K562 (cell line): ENCODE results near the gene SFR1. TPM values are rescaled to one million over a fixed set of nuclear protein-coding genes. Genes with fewer than 3 reads are reported as not detected.

Source experiments
- ATAC-seq: fragments of 200-7000 bp; cut with Tn5 transposase; 3 replicates; pipeline ENCODE4 v1.9.1; 2020; ENCODE audit warnings: moderate library complexity
- BruUV-seq: library from RNA; stranded (reverse); fragments of 400-500 nt; replicated peaks from 2 replicates; lab custom pipeline; 2021; lab: Mats Ljungman, UMichigan
- CTCF ChIA-PET: fragments of 300-600 bp; formaldehyde crosslinking; extraction: SDS; loops from one replicate; lab custom pipeline; 2021; ENCODE audit warnings: low intra/inter-chr PET ratio; lab: Yijun Ruan, JAX
- POLR2A ChIA-PET: fragments of 300-600, 350-650 bp; sonication (Branson Sonifier 250); formaldehyde crosslinking; extraction: SDS; loops from one replicate; lab custom pipeline; 2021; ENCODE audit warnings: antibody characterized with exemption, inconsistent platforms; lab: Yijun Ruan, JAX
- DNase-seq, 4 experiments: peaks; one replicate each; pipeline versions ENCODE4 v3.0.0 to v3.0.0-alpha.2; 2011 to 2018; ENCODE audit warnings: low spot score in 3 of 4, mixed read lengths in 3 of 4; ENCODE audit errors: extremely low read depth in 1 of 4
- FAIRE-seq: peaks from 2 replicates; lab custom pipeline; 2011; peaks lifted over from hg19 to GRCh38; lab: Jason Lieb, UNC
- H2AFZ ChIP-seq: 2 replicates; pipeline ENCODE4 v1.6.0; 2011; ENCODE audit warnings: low read depth, low read length, control low read depth, inconsistent platforms
- H3K27ac ChIP-seq: fragments of 200-600 bp; 3 replicates; pipeline ENCODE4 v1.8.0; 2011; ENCODE audit warnings: low read depth, mild to moderate bottlenecking, control low read depth, inconsistent platforms, low read length, moderate library complexity, mixed read lengths; ENCODE audit errors: extremely low read depth
- H3K27me3 ChIP-seq, 2 experiments: fragments of 300-600 bp in 1 of 2; 2 replicates in 1 of 2; 3 replicates in 1 of 2; pipeline versions ENCODE4 v1.6.0 to v1.8.0; 2011; ENCODE audit warnings: inconsistent platforms in 2 of 2, low read length in 2 of 2, mild to moderate bottlenecking in 1 of 2, mixed read lengths in 1 of 2, moderate library complexity in 1 of 2; ENCODE audit not compliant: control insufficient read depth in 2 of 2, insufficient read depth in 2 of 2
- H3K36me3 ChIP-seq: fragments of 300-600 bp; 3 replicates; pipeline ENCODE4 v1.8.0; 2011; ENCODE audit warnings: mild to moderate bottlenecking, low read length, inconsistent platforms; ENCODE audit not compliant: control insufficient read depth, insufficient read depth
- H3K4me1 ChIP-seq, 2 experiments: fragments of 200-600 bp in 1 of 2; replicated peaks in 1 of 2; 2 replicates in 1 of 2; 3 replicates in 1 of 2; pipeline versions ENCODE4 v1.5.1 to v1.8.0; 2011; ENCODE audit warnings: inconsistent platforms in 2 of 2, low read length in 2 of 2, mild to moderate bottlenecking in 1 of 2, mixed read lengths in 1 of 2, moderate library complexity in 1 of 2; ENCODE audit not compliant: control insufficient read depth in 2 of 2, insufficient read depth in 2 of 2
- H3K4me2 ChIP-seq: 2 replicates; pipeline ENCODE4 v1.6.1; 2011; ENCODE audit warnings: low read length, control low read depth, inconsistent platforms, mixed read lengths; ENCODE audit not compliant: insufficient read depth
- H3K4me3 ChIP-seq: fragments of 200-600 bp; sonication (generic), shearing (Covaris generic); 2 replicates; pipeline ENCODE4 v1.5.1; 2016; ENCODE audit warnings: control low read depth, inconsistent platforms
- H3K79me2 ChIP-seq: fragments of 200-600 bp; 3 replicates; pipeline ENCODE4 v1.8.0; 2011; ENCODE audit warnings: low read length, inconsistent platforms; ENCODE audit not compliant: control insufficient read depth, insufficient read depth
- H3K9ac ChIP-seq, 2 experiments: 2 replicates each; pipeline versions ENCODE4 v1.6.0 to v1.6.1; 2011; ENCODE audit warnings: low read depth in 2 of 2, low read length in 2 of 2, control low read depth in 1 of 2, inconsistent platforms in 1 of 2, mild to moderate bottlenecking in 1 of 2, mixed read lengths in 1 of 2; ENCODE audit not compliant: insufficient read depth in 1 of 2
- H3K9me1 ChIP-seq: one replicate; pipeline ENCODE4 v1.6.0; 2011; ENCODE audit warnings: inconsistent platforms, mild to moderate bottlenecking, low read length, moderate library complexity; ENCODE audit not compliant: control insufficient read depth, insufficient read depth
- H3K9me3 ChIP-seq: replicated peaks from 2 replicates; pipeline ENCODE4 v1.5.1; 2011; ENCODE audit warnings: low read depth, low read length, inconsistent platforms; ENCODE audit not compliant: control insufficient read depth, insufficient read depth
- H4K20me1 ChIP-seq: replicated peaks from 2 replicates; pipeline ENCODE4 v1.6.1; 2011; ENCODE audit warnings: low read length, inconsistent platforms, mixed read lengths; ENCODE audit not compliant: control insufficient read depth, insufficient read depth
- BRD9 ChIP-seq: fragments of 450-650 bp; IDR thresholded peaks from 2 replicates; pipeline ENCODE4 v1.6.1; 2018; ENCODE audit warnings: low read depth; ENCODE audit not compliant: partially characterized antibody
- E2F3 ChIP-seq: fragments of 250-450 bp; sonication (Bioruptor Pico); IDR thresholded peaks from 2 replicates; pipeline ENCODE4 v1.4.0; 2020; ENCODE audit warnings: mild to moderate bottlenecking
- KDM1A ChIP-seq, 2 experiments: fragments of 450-650 bp; IDR thresholded peaks; 2 replicates each; pipeline ENCODE4 v1.6.1; 2016; ENCODE audit warnings: mild to moderate bottlenecking in 2 of 2
- MCM2 ChIP-seq: fragments of 450-650 bp; IDR thresholded peaks from 2 replicates; pipeline ENCODE4 v1.6.1; 2017; ENCODE audit warnings: low read depth, mild to moderate bottlenecking
- TBL1XR1 ChIP-seq, 2 experiments: IDR thresholded peaks; 2 replicates each; pipeline ENCODE4 v1.6.1; 2012; ENCODE audit warnings: improper control_type of control experiment in 2 of 2, low read length in 2 of 2, mild to moderate bottlenecking in 1 of 2
- ZNF23 ChIP-seq: fragments of 250-450 bp; sonication (Bioruptor Pico); IDR thresholded peaks from 2 replicates; pipeline ENCODE4 v1.4.0; 2020; ENCODE audit warnings: mild to moderate bottlenecking
- ZNF407 ChIP-seq: fragments of 450-650 bp; IDR thresholded peaks from 2 replicates; pipeline ENCODE4 v1.6.1; 2016; ENCODE audit warnings: low read depth
- ZNF583 ChIP-seq: fragments of 250-450 bp; sonication (Bioruptor Pico); IDR thresholded peaks from 2 replicates; pipeline ENCODE4 v1.4.0; 2020
- ZNF785 ChIP-seq: fragments of 250-450 bp; sonication (Bioruptor Pico); IDR thresholded peaks from 2 replicates; pipeline ENCODE4 v1.4.0; 2020; ENCODE audit warnings: mild to moderate bottlenecking
- in situ Hi-C: fragments of 300-500 bp; cut with MboI; formaldehyde crosslinking; loops from 4 replicates; pipeline ENCODE4 v1.15.0; 2018; ENCODE audit warnings: inconsistent platforms, mixed read lengths
- intact Hi-C: fragments of 100-400 bp; cut with micrococcal nuclease; formaldehyde crosslinking; loops from 2 replicates; pipeline ENCODE4 v1.14.2; 2022
- polyA plus RNA-seq, 8 experiments: library from polyadenylated mRNA; depleted of rRNA in 4 of 8; stranded (reverse) in 5 of 8; unstranded in 3 of 8; fragments of >200 nt; fragmentation: Nextera tagmentation in 2 of 8; fragmentation: Illumina TruSeq in 1 of 8; extraction: Ambion mirVana in 2 of 8; extraction: Trizol in 1 of 8; gene quantifications; 2 replicates each; pipeline versions ENCODE4 v1.2.1 to v1.2.3, GENCODE V29; 2011 to 2014; ENCODE audit warnings: inconsistent platforms in 1 of 8, missing spikeins in 1 of 8
- total RNA-seq, 7 experiments: library from RNA; depleted of rRNA in 6 of 7; stranded (reverse); fragments of >200 nt in 6 of 7; fragmentation: Illumina TruSeq in 2 of 7; extraction: Trizol in 2 of 7; gene quantifications; 2 replicates each; pipeline versions ENCODE4 v1.2.1 to v1.2.3, GENCODE V29; 2011 to 2021; ENCODE audit warnings: low replicate concordance in 1 of 7
- TF ChIP-seq, protein P1 (sequence below): sonication (generic); formaldehyde crosslinking; IDR thresholded peaks from 2 replicates; pipeline ENCODE4 v1.8.1; 2023; ENCODE audit warnings: mild to moderate bottlenecking, missing genetic modification reagents, moderate library complexity
- TF ChIP-seq, protein P2 (sequence below): fragments of 250-450 bp; sonication (Bioruptor Pico); IDR thresholded peaks from 2 replicates; pipeline ENCODE4 v1.9.0; 2021; ENCODE audit warnings: mild to moderate bottlenecking, inconsistent platforms

SFR1 gene
- total and polyA plus RNA-seq, 9 of the 15 experiments (the other 6 are each of a cell fraction or from before 2014, with no cell fraction given): 4.3 to 18.7 (median 9.1) TPM

- TF ChIP-seq, protein P1, sequence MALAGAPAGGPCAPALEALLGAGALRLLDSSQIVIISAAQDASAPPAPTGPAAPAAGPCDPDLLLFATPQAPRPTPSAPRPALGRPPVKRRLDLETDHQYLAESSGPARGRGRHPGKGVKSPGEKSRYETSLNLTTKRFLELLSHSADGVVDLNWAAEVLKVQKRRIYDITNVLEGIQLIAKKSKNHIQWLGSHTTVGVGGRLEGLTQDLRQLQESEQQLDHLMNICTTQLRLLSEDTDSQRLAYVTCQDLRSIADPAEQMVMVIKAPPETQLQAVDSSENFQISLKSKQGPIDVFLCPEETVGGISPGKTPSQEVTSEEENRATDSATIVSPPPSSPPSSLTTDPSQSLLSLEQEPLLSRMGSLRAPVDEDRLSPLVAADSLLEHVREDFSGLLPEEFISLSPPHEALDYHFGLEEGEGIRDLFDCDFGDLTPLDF: no peak
- TF ChIP-seq MCM2: no peak
- no peak for TF ChIP-seq ZNF785 (CRISPR knock-in tag)
These were observed 24.9 kb downstream of the SFR1 start (continued) for GRCh38 chr10:104146882-104147281.

DNA sequence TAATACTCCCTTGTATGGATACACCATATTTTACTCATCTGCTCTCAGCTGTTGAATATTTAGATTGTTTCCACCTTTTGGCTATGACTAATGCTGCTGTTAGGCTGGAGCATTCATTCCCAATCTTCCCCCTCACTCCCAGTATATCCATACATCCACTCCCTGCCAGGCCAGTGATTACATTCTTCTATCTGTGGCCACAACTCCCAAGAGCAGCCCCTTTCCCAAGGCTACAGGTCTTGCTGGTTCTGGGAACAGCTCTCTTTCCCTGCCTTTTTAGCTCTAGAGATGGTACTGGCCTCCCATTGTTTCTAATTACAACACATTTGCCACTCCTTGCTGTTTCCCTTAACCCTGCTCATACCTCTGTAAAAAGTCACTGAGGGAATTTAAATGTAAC lies 28.2 kb downstream of the SFR1 start:
- in situ Hi-C loops: no loop called here
- no peak for FAIRE-seq
- BruUV-seq: no TSS peak
- no peaks in the 10 kb centered on the region for H3K9me1 ChIP-seq
- no peak for ATAC-seq
- peaks cover 0 to 5% of the 10 kb centered on the region in 2 experiments; a peak in 1 of 5 replicates for H3K27me3 ChIP-seq
- no peak overlapping the region for H3K4me2 ChIP-seq
- H3K4me3 ChIP-seq: no peak overlapping the region
- ChIA-PET CTCF (no interaction called here), POLR2A (no interaction called here)
- H3K79me2 ChIP-seq: no peaks in the 10 kb centered on the region
- no peaks in the 10 kb centered on the region for H3K4me1 ChIP-seq
- H3K36me3 ChIP-seq: no peaks in the 10 kb centered on the region
- intact Hi-C loops: no loop called here
- no peak for DNase-seq
- H3K9ac ChIP-seq: no peak overlapping the region
- H2AFZ ChIP-seq: no peak overlapping the region
- H3K9me3 ChIP-seq: no peaks in the 10 kb centered on the region
- H3K27ac ChIP-seq: no peak overlapping the region
- H4K20me1 ChIP-seq: no peaks in the 10 kb centered on the region
- TF ChIP-seq ZNF407: no peak
- no peak for TF ChIP-seq E2F3 (CRISPR knock-in tag)
- TF ChIP-seq, protein P2, sequence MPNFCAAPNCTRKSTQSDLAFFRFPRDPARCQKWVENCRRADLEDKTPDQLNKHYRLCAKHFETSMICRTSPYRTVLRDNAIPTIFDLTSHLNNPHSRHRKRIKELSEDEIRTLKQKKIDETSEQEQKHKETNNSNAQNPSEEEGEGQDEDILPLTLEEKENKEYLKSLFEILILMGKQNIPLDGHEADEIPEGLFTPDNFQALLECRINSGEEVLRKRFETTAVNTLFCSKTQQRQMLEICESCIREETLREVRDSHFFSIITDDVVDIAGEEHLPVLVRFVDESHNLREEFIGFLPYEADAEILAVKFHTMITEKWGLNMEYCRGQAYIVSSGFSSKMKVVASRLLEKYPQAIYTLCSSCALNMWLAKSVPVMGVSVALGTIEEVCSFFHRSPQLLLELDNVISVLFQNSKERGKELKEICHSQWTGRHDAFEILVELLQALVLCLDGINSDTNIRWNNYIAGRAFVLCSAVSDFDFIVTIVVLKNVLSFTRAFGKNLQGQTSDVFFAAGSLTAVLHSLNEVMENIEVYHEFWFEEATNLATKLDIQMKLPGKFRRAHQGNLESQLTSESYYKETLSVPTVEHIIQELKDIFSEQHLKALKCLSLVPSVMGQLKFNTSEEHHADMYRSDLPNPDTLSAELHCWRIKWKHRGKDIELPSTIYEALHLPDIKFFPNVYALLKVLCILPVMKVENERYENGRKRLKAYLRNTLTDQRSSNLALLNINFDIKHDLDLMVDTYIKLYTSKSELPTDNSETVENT: no peak
- no peak for TF ChIP-seq BRD9
- TF ChIP-seq KDM1A (IDR thresholded peaks at IDR 0.05): no peak
- TF ChIP-seq TBL1XR1 (IDR thresholded peaks at IDR 0.05; ENCODE audit: low read length in 2 of 2): no peak
- TF ChIP-seq ZNF23 (CRISPR knock-in tag): no peak
- no peak for TF ChIP-seq ZNF583 (CRISPR knock-in tag)
